GM12891 (cell line): ENCODE measurements around the gene KCNQ5.

Experiments
- PAX5 ChIP-seq: IDR thresholded peaks from 2 replicates; pipeline ENCODE4 v1.6.1; 2011; ENCODE audit warnings: low read length, moderate library complexity, mild to moderate bottlenecking; ENCODE audit not compliant: insufficient read depth, severe bottlenecking
- POLR2A ChIP-seq: IDR thresholded peaks from 2 replicates; pipeline ENCODE4 v1.6.1; 2011; ENCODE audit warnings: low read depth, low read length, control low read depth
- POLR2AphosphoS5 ChIP-seq: IDR thresholded peaks from 2 replicates; pipeline ENCODE4 v1.6.1; 2011; ENCODE audit warnings: low read depth, low read length, control low read depth
- POU2F2 ChIP-seq: IDR thresholded peaks from 2 replicates; pipeline ENCODE4 v1.6.1; 2011; ENCODE audit warnings: low read depth, mild to moderate bottlenecking, control low read depth, low read length, moderate library complexity
- SPI1 ChIP-seq: IDR thresholded peaks from 2 replicates; pipeline ENCODE4 v1.6.1; 2011; ENCODE audit warnings: low read depth, low read length, control low read depth
- TAF1 ChIP-seq: IDR thresholded peaks from 2 replicates; pipeline ENCODE4 v1.6.1; 2011; ENCODE audit warnings: low read depth, low read length, control low read depth

- TF ChIP-seq POLR2AphosphoS5 (no peak), POLR2A (no peak), TAF1 (no peak), PAX5 (no peak), SPI1 (no peak), POU2F2 (no peak)
These were observed 194.2 kb downstream of the KCNQ5 start for GRCh38 chr6:72816022-72816421.
